Stomach (tissue), 9 donors: Measurements from ENCODE around the gene RCE1. TPM values are rescaled to one million over a fixed set of nuclear protein-coding genes. Genes with fewer than 3 reads are reported as not detected.
A peak's percentile ranks its signal among the peaks of the same experiment; 100 is the strongest.

Experiments used
- DNase-seq, 2 donors: peaks; one replicate each; pipeline versions ENCODE4 v3.0.0 to v3.0.0-alpha.2; 2013 to 2019
- H3K27ac ChIP-seq, 5 donors: fragments of 200-600 bp in 4 of 5; sonication (generic) in 4 of 5; one replicate each; pipeline ENCODE4 v1.5.1; 2013 to 2019; ENCODE audit warnings: mild to moderate bottlenecking in 1 of 5, moderate library complexity in 1 of 5
- H3K27me3 ChIP-seq, 3 donors: fragments of 200-600 bp; sonication (generic); one replicate each; pipeline ENCODE4 v1.5.1; 2017 to 2019; ENCODE audit warnings: mixed run types in 1 of 3
- H3K36me3 ChIP-seq, 4 donors: fragments of 200-600 bp; sonication (generic); 1 replicate in 3 of 4; 2 replicates in 1 of 4; pipeline ENCODE4 v1.5.1; 2016 to 2019
- H3K4me1 ChIP-seq, 4 donors: fragments of 200-600 bp; sonication (generic); one replicate each; pipeline ENCODE4 v1.5.1; 2016 to 2019
- H3K4me3 ChIP-seq, 4 donors: fragments of 200-600 bp; sonication (generic) in 3 of 4; one replicate each; pipeline ENCODE4 v1.5.1; 2016 to 2019; ENCODE audit warnings: mild to moderate bottlenecking in 1 of 4
- H3K9me3 ChIP-seq, 4 donors: fragments of 200-600 bp; sonication (generic); one replicate each; pipeline ENCODE4 v1.5.1; 2016 to 2019
- CTCF ChIP-seq, 7 experiments: fragments of 450-650 bp in 4 of 7; fragments of 200-600 bp in 3 of 7; sonication (generic) in 3 of 7; IDR thresholded peaks; one replicate each; pipeline ENCODE4 v1.5.1; 2016 to 2019; ENCODE audit warnings: antibody characterized with exemption in 7 of 7, control low read depth in 2 of 7, mild to moderate bottlenecking in 1 of 7
- EP300 ChIP-seq: sonication (generic); formaldehyde crosslinking; IDR thresholded peaks from one replicate; pipeline ENCODE4 v1.6.1; 2017; ENCODE audit warnings: antibody characterized with exemption
- POLR2A ChIP-seq, 4 donors: fragments of 450-650 bp; IDR thresholded peaks; one replicate each; pipeline ENCODE4 v1.6.1; 2016; ENCODE audit warnings: antibody characterized with exemption in 4 of 4, control low read depth in 2 of 4, mild to moderate bottlenecking in 1 of 4, moderate library complexity in 1 of 4
- POLR2AphosphoS5 ChIP-seq, 3 donors: sonication (generic); formaldehyde crosslinking; IDR thresholded peaks; one replicate each; pipeline ENCODE4 v1.6.1; 2016; ENCODE audit warnings: antibody characterized with exemption in 3 of 3
- WGBS, 5 donors: extraction: QIAGEN DNeasy Blood & Tissue Kit in 3 of 5; methylation state at CpG; one replicate each; pipeline versions ENCODE4 v1.1.5 to v1.1.7; 2013 to 2018; 5-methylcytosine and 5-hydroxymethylcytosine counted together
- intact Hi-C: fragments of 100-400 bp; cut with DNase I; formaldehyde crosslinking; loops from one replicate; pipeline ENCODE4 v1.15.1; 2023; ENCODE audit warnings: low total_unique reads
- polyA plus RNA-seq, 3 donors: library from polyadenylated mRNA; stranded (reverse); fragments of 200-250 nt; gene quantifications; one replicate each; pipeline ENCODE4 v1.2.3, GENCODE V29; 2013
- total RNA-seq, 5 donors: library from RNA; depleted of rRNA; stranded (reverse); fragments of >200 nt; gene quantifications; one replicate each; pipeline versions ENCODE4 v1.1.0 to v1.2.3, GENCODE V29; 2014 to 2016
- donor health status: healthy with polysubstance abuse.
- donor health status: Bipolar disorder and iron deficiency.
- donor health status: healthy.

The RCE1 gene
- total and polyA plus RNA-seq, 8 donors: 0.58 to 124 (median 14.7) TPM

GRCh38 chr11:66875378-66875777 lies 32.1 kb downstream of the RCE1 start:
- peaks cover 15 to 24% (median 20%) of the 10 kb centered on the region in 4 donors for H3K4me1 ChIP-seq
- H3K27ac ChIP-seq: no peak overlapping the region
- H3K36me3 ChIP-seq: peaks cover 3 to 14% (median 10%) of the 10 kb centered on the region in 4 donors
- intact Hi-C loops: no loop called here
- TF ChIP-seq EP300: no peak
- no peak for TF ChIP-seq CTCF (IDR thresholded peaks at IDR 0.05)
- no peak for TF ChIP-seq POLR2A (IDR thresholded peaks at IDR 0.05)
- no peak for TF ChIP-seq POLR2AphosphoS5 (IDR thresholded peaks at IDR 0.05)
- 85 to 92% (median 87%) methylated on average over 13 of the region's 13 CpGs for WGBS, 5 donors
- H3K9me3 ChIP-seq: no peaks in the 10 kb centered on the region
- DNase-seq: no peak
- no peak overlapping the region for H3K4me3 ChIP-seq
- H3K27me3 ChIP-seq: no peaks in the 10 kb centered on the region

- WGBS, 5 donors: 77 to 82% (median 81%) methylated on average over 9 of the region's 9 CpGs
- TF ChIP-seq POLR2A (IDR thresholded peaks at IDR 0.05) (no peak), CTCF (IDR thresholded peaks at IDR 0.05) (no peak)
- H3K27ac ChIP-seq: peak overlapping the region in 1 of 5 donors; percentile 18
- no peaks in the 10 kb centered on the region for H3K9me3 ChIP-seq
- H3K36me3 ChIP-seq: no peaks in the 10 kb centered on the region
- peaks cover 37 to 47% (median 44%) of the 10 kb centered on the region in 4 donors for H3K4me1 ChIP-seq
- intact Hi-C loops: no loop called here
- H3K4me3 ChIP-seq: no peak overlapping the region
- DNase-seq: no peak
- H3K27me3 ChIP-seq: no peaks in the 10 kb centered on the region
These were observed 34.5 kb downstream of the RCE1 start for GRCh38 chr11:66877588-66878385.

- H3K27me3 ChIP-seq: no peaks in the 10 kb centered on the region
- H3K4me1 ChIP-seq: peaks cover 43 to 54% (median 51%) of the 10 kb centered on the region in 4 donors
- no peak overlapping the region for H3K4me3 ChIP-seq
- H3K27ac ChIP-seq: peak overlapping the region in 2 of 5 donors; percentile 18 to 80
- no peaks in the 10 kb centered on the region for H3K36me3 ChIP-seq
- intact Hi-C loops: no loop called here
- TF ChIP-seq POLR2A (IDR thresholded peaks at IDR 0.05) (no peak), CTCF (IDR thresholded peaks at IDR 0.05) (no peak), POLR2AphosphoS5 (IDR thresholded peaks at IDR 0.05) (no peak), EP300 (no peak)
- WGBS, 5 donors: 58 to 71% (median 67%) methylated on average over 8 to 12 of the region's 12 CpGs
- no peak for DNase-seq
- no peaks in the 10 kb centered on the region for H3K9me3 ChIP-seq
These were observed 35.2 kb downstream of the RCE1 start for GRCh38 chr11:66878474-66878873.

GRCh38 chr11:66879000-66879399 lies 35.8 kb downstream of the RCE1 start:
- H3K4me3 ChIP-seq: no peak overlapping the region
- no peaks in the 10 kb centered on the region for H3K36me3 ChIP-seq
- TF ChIP-seq POLR2A (IDR thresholded peaks at IDR 0.05) (no peak), EP300 (no peak), POLR2AphosphoS5 (IDR thresholded peaks at IDR 0.05) (no peak), CTCF (IDR thresholded peaks at IDR 0.05) (no peak)
- no peaks in the 10 kb centered on the region for H3K27me3 ChIP-seq
- peak overlapping the region in 2 of 5 donors; percentile 11 to 80 for H3K27ac ChIP-seq
- intact Hi-C loops: no loop called here
- WGBS, 5 donors: 80 to 94% (median 83%) methylated on average over 5 to 7 of the region's 7 CpGs
- DNase-seq: no peak
- H3K4me1 ChIP-seq: peaks cover 46 to 54% (median 51%) of the 10 kb centered on the region in 4 donors
- no peaks in the 10 kb centered on the region for H3K9me3 ChIP-seq
